HepG2 (cell line): Measurements from ENCODE around the gene MORF4L2.
A peak's percentile ranks its signal among the peaks of the same experiment; 100 is the strongest.

Experiments used
- ELF1 ChIP-seq: sonication (generic); formaldehyde crosslinking; IDR thresholded peaks from 2 replicates; pipeline ENCODE4 v1.4.0; 2020; ENCODE audit warnings: missing genetic modification reagents
- EZH2 ChIP-seq: conservative IDR thresholded peaks from 2 replicates; pipeline ENCODE4 v1.6.1; 2012; ENCODE audit warnings: mild to moderate bottlenecking, low read depth, low read length, moderate library complexity
- FOXM1 ChIP-seq: sonication (generic); formaldehyde crosslinking; IDR thresholded peaks from 2 replicates; pipeline ENCODE4 v1.5.0; 2020; ENCODE audit warnings: missing genetic modification reagents
- TBP ChIP-seq: sonication (generic); formaldehyde crosslinking; IDR thresholded peaks from 2 replicates; pipeline ENCODE4 v1.5.0; 2020; ENCODE audit warnings: missing genetic modification reagents
- TFAP4 ChIP-seq: sonication (generic); IDR thresholded peaks from 2 replicates; pipeline ENCODE4 v1.6.1; 2016; ENCODE audit warnings: low read depth, borderline replicate concordance
- ZFP36 ChIP-seq: fragments of 150-350 bp; IDR thresholded peaks from 2 replicates; pipeline ENCODE4 v1.6.1; 2018; ENCODE audit warnings: borderline replicate concordance, low read length, low read depth; ENCODE audit not compliant: partially characterized antibody
- ZIK1 ChIP-seq: sonication (generic); formaldehyde crosslinking; IDR thresholded peaks from 2 replicates; pipeline ENCODE4 v1.5.0; 2020; ENCODE audit warnings: mild to moderate bottlenecking, low read depth, missing genetic modification reagents, borderline replicate concordance
- ZNF142 ChIP-seq: sonication (generic); formaldehyde crosslinking; IDR thresholded peaks from 2 replicates; pipeline ENCODE4 v1.4.0; 2020; ENCODE audit warnings: missing genetic modification reagents

- no peak for TF ChIP-seq EZH2
- TF ChIP-seq ZNF142 (CRISPR knock-in tag) = no peak
- 0 out of 2 replicates have a peak, but pooled peaks have one; percentile 28 for TF ChIP-seq ELF1 (CRISPR knock-in tag)
- TF ChIP-seq ZFP36 = no peak
- no peak for TF ChIP-seq TFAP4
- no peak for TF ChIP-seq TBP (CRISPR knock-in tag)
- no peak for TF ChIP-seq ZIK1 (CRISPR knock-in tag)
- TF ChIP-seq FOXM1 (CRISPR knock-in tag) = no peak
Observed at GRCh38 chrX:103629318-103630170, 57.0 kb downstream of the MORF4L2 start.
